Femur (tissue), 1 donor: Measurements from ENCODE around the gene DYNC1LI1.

Experiments used
- DNase-seq: peaks from one replicate; pipeline ENCODE4 v3.0.0-alpha.2; 2017

Gene DYNC1LI1

DNA sequence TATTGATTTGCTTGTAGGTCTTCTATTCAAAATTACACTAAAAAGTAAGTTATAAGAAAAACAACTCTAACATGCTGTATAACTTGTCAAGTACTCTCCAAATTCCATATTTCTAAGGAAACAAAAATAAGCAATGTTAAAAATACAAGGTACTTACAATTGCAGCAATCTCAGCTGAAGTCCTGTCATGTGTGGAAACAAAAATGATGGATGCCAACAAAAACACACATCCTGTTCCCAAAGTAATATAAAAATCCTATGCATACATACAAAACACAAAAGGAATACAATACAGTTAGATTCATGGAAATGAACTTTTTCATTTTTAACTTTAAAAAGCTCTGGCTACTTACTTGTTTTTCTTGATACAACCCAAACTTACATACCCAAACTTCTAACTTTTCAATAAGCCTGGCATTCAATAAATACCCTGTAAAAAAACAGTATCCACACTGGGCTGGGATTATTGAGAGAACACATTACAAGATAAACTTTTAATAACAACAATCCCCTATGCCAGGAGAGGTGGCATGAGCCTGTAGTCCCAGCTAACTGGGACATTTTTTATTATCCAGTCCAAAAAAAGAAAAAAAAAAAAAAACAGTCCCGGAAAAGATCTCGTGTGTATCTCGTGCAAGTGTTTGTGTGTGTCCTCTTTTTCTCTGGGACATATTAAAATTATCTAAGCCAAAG is 82.7 kb downstream of the DYNC1LI1 start:
- DNase-seq = no peak

DNA sequence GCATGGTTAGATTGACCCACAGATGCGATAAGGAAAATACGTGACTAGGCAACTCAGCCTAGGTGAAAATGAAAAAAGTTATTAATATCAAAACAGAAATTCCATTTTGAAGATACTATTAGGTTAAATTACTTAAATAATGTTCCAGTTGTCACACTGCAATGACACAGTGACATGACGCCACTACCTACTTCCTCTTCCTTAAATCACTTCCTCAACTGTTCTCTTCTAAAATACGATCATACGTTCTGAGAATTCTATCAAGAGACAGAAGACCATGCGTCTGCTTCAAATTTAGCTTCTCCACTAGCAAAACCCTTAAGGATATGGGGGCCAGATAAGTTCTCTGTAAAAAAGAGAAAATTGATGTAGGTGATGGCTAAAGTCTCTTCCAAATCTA is 86.2 kb downstream of the DYNC1LI1 start:
- no peak for DNase-seq

DNA sequence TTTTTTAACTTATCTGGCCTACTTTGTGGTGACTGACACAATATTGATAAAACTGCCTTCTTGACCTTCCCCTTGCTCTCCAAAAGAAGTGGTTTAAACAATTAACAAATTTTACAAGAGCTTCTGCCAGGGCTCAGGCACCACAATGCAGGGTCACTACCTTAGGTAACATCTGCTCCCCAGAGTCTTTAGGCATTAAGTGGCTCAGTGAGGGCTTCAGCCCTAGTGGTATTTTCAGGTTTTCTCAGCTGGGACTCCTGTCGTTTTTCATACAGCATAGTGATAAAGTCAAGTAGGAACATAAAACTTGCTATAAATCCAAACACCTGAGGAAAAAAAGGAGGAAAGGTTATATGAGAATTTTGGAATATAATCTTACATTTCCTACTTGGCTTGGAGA is 86.9 kb downstream of the DYNC1LI1 start:
- DNase-seq = no peak

DNA sequence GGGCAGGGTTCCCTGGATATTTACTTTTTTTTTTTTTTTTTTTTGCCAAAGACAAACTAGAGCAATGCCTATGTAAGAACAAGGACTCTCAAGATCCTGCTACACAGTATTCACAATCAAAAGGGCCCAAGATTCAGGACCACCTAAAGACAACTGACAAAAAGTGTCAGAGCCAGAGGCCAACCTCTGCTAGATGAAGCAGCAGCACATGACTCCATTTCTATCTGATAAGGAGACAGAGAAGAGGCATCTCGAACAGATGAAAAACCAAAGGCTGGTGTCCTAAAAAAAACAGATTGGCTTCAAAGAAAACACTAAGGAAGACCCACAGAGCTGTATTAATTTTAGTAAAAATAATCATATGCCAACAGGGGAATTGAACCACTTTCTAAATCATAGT is 88.0 kb downstream of the DYNC1LI1 start:
- DNase-seq = no peak

DNA sequence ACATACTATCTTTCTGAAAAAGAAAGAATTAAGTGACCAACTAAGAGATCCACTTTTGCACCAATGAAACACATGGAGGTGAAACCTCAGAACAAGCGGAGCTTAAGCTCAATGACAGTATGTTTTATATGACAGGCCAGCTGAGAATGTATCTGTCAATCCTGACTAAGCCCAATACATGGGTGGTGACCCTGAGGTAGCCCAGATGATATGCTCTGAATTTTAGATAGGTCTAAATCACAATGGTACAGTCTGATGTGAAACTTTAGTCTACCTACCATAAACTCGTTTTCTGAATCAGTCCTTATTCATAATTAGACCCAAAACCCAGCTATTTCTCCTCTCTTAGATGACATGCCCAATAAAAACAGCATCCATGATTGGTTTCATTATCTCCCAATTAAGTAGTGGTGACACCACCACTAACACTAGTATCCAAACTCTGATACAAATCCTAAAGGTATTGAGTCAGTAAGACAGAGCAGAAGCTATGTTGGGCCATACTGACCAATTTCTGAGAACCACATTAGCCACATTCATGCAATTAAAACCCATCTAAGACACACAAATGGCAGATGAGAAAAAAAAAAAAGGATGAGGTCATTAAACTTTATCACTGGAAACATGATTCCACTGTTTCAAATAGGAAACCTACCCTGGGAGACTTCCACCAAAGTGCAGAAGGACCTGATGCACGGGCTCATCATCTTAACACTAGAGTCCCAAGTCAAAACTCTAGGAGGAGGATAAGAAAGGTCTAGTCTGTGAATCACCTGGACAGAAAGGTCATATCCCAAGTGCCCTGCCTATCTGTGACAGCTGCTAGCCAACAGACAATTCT is 88.6 kb downstream of the DYNC1LI1 start:
- no peak for DNase-seq

DNA sequence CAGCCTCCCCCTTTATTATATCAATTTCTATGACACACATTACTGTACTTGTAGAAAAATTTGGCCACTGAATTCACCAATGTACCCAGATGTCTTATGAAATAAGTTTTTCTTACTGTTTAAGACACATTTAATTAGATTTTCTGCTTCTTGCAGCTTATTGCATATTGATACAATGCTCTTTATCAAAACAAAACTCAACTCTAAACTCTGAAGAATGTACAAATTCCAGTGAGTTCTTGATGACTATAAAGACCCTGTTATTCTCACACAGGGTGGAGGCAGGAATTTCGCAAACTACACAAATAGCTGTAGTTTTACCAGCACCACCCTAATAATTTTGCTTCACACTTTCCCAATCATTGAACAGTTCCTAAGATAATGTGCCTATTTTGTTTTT is 90.1 kb downstream of the DYNC1LI1 start:
- DNase-seq = no peak
